CD4-positive, alpha-beta T cell treated with Interleukin-1 beta for 1 hour (primary cell): Measurements from ENCODE around the gene DCN.

ENCODE experiments used
- DNase-seq, 2 donors: peaks; one replicate each; pipeline ENCODE4 v3.0.0-alpha.2; 2020 to 2022

Gene DCN

DNA sequence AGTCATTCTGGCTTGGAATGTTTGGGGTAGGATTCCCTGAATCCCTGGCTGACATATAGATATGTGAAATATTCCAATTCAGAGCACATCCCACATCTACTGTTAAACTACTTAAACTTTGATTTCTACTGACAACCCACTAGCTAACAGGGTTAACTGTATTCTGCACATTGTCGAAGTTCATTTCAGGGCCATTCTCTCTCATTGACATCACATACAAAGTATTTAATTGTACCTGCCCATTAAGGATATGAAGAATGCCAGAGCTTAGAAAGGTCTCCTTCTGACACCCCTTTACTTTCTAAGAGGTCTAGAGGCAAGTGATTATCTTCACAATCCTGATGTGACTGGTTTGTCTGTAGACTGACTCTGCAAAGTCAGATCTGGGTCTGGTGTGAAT lies 2.8 kb upstream of the DCN start:
- no peak for DNase-seq

DNA sequence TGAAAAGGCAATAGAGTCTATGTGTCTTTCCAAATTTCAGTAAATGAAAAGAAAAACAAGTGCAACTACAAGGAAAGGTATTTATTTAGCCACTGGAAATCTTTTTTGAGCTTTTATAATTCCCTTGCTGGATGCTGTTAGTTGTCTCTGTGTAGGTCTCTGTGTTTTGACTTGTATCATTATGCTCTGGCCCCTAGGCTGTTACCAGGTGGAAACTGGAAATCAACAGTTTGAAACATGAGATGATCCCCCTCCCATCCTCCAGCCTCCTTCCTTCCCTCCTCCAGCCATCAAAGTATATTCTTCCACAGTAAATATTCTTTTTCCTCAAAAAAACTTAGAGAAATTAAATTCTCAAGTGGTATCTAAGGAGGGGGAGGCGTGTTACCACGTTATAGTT lies 934 bp upstream of the DCN start:
- no peak for DNase-seq

DNA sequence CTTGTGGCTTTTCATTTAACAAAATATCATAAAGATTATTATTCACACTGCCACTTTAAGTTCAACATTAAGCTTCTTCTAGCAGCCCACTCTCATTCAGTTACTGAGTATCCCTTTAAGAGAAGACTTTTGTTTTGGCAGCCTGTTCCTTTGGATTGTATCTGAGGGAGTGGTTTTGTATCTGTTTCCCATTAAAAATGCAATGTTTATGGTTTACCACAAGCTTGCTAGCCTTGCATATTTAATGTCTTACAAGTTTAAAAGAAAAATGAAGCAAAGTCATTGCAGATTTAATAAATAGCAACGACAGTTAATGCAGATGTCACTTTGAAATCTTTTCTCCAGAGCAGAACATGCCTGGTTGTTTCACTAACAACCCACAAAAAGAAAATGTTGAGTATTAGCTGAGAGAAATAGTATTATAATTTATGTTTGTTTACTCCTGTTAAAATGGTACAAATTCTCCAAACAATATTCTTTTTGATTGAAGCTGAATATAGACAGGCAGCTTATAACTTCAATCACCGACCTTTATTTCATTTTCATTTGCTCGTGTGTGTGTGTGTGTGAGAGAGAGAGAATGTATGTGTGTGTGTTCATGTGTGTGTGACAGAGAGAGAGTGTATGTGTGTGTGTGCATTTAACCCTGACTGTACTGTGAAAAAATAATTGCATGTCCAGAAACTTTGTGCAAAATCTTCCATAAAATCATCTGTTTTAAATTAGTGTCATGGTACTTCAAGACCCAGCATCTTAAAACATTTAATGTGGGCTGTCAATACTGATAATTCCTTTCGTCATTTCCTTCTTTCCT lies 1.8 kb downstream of the DCN start:
- no peak for DNase-seq

DNA sequence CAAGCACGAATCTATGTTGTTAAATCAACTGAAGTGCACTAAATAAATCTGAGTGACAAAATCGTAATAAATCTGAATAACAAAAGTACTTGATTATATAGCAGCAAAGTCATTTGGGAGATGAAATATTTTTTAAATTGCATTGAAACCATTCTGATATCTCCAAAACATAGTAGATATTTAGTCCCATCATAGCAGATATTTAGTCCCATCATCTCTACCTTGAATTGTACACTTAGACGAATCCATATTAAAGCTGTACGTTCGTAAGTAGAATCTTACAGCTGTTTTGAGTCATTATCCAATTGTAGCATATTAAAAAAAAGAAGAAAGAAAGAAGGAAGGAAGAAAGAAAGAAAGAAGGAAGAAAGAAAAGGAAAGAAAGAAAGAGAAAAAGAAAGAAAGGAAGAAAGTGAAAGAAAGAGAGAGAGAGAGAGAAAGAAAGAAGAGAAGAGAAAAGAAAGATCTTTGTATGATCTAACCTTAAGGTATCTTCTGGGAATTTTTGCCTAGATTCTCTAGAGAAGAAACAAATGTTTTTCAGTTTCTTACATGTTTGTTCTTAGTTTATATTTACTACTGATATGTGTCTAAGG lies 2.6 kb downstream of the DCN start:
- DNase-seq = no peak

DNA sequence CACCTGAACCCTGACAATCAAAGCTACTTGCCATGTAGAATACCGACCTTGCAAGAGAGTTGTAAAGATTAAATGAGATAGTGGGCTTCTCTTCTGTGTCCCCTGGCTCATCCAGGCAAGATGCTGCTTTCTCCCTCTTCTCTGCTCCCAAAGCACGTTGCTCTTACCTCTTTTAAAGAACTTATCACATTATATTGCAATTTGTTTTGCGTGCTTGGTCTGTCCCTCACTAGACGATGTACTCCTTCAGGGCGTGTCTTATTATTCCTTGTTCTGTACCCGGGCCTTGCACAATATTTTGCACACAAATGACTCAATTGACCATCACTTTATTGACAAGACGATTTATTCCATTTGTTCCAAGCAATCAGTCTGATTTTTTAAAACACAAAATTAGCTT lies 3.3 kb downstream of the DCN start:
- no peak for DNase-seq

DNA sequence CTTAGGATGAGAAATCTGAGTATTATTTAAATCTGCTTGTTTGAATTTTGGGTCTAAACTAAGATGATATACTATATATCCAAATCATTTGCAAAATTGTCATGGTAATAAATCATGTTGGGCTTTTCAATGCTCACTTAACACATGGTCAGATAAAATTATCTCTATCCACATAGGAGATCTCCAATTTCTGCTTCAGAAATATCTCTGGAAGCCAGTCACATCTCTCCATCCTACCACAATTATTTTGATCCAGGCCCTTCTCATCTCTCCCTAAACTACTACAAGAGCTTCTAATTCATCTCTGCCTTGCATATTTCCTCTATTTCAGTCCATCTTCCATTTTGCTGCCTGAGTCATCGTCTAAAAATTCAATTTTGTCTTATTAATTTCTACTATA lies 3.8 kb downstream of the DCN start:
- DNase-seq = no peak

DNA sequence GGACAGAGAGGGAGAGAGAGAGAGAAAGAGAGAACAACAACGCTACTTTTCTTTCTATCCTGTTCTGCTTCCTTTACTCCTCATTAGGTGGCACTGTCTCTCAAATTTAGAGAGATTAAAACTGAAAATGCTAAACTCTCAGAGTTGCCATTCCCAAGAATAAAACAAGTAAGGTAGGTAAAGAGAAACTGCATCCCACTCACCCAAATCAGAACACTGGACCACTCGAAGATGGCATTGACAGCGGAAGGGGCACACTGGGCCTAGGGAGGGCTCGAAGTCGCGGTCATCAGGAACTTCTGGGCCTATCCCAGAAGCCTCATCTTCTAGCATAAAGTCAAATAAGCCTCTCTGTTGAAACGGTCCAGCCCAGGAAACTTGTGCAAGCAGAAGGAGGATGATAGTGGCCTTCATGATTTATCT lies 4.5 kb downstream of the DCN start:
- DNase-seq = no peak

DNA sequence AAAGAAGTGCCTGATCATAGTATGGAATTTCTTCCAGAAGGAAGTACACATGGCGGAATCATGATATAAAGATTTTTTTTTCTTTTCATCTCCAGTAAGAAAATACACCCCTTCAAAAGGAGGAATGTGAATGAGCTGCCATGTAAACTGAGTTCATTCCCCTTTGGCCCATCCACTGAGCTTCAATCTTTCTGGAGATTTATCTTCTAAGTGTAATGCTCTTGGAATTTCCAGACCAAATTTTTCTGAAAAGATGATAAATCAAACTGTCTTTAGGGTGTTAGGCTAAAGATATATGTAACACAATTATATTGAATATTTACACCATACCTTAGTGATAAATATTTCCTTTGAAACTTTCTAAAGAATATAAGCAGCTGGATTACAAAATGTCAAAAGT lies 5.2 kb downstream of the DCN start:
- DNase-seq = no peak

DNA sequence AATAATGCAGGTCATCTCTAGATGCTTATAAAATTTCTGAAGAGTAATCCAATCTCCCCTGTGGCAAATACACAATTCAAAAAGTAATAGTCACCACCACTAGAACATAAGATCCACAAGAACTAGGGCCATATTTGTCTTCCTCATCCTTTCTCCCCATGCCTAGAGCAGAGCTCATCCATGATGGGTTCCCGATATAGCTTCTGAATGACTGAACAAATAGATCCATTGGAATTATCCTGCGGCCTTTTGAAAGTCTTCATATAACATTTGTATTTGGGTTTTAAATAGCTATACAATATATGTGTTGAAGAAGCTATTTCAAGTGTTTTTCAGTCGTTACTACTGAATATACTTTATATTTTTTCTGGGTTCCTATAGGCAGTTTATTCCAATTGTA lies 5.7 kb downstream of the DCN start:
- no peak for DNase-seq

DNA sequence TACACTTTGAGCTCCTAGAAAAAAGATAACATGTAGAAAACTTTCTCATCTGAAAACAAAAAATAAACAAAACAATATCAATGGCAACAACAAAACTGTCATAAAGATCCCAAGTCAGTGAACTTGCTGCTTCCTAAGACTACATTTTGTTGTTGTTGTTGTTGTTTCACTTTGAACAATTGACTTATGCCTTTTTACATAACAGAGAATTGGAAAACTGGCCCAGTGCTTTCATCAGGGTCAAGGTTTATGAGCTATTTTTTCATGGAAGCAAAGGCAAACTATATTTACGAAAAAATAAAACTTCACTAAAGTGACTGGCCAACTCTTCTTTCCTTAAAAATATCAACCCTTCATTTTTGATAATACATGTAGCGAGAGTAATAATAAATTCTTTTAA lies 6.3 kb downstream of the DCN start:
- DNase-seq = no peak

DNA sequence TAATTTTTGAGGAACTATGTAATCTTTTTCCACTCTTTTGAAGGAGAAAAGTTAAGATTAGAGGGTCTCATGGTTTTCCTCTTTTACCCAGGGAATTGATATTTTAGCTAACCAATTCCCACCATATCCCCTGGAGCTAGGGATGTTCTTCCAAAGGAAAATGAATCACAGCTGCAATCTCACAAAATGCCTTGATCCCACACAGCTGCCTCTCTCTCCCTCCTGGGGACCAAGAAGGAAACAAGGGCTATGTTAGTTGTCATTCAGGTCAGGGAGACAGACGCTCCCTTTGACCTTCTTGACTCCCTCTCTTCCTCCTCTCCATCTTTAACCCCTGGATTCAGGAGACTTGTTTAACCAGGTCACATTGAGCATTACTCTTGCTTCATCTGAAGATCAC lies 9.5 kb downstream of the DCN start:
- DNase-seq = no peak

DNA sequence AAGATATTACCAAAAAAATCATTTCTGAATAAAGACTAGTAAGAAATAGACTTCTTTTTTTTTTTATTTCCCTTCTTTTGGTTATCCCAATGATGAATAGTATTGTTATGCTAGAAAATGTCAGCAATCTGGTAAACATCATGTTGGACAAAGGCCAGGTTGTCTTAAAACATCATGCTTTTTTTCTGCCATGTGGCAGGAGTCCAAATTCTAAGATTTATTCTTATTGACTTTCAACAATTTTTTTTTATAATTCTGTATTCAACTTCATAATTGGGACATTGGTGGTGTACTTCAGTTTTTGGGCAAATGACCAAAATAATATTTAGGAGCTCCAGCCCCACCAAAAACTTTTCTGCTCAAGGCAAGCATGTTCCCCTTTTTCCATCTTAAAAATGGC lies 10.5 kb downstream of the DCN start:
- DNase-seq = no peak

DNA sequence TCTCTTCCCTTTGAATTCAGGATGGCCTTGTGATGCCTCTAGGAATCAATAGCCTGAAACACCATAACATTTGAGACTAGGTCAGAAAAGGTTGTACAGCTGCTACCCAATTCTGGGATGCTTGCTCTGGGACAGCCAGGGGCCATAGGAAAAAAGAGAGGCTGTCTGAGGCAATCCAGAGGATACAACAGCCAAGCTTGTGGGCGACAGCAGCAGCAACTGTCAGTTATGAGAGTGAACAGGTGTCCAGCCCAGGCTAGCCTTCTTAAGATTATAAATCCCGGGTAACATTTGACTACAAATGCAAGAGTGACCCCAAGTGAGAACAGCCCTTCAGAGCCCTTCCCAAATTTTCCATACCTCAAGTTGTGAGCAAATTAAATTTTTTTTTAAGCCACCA lies 11.1 kb downstream of the DCN start:
- DNase-seq = no peak

DNA sequence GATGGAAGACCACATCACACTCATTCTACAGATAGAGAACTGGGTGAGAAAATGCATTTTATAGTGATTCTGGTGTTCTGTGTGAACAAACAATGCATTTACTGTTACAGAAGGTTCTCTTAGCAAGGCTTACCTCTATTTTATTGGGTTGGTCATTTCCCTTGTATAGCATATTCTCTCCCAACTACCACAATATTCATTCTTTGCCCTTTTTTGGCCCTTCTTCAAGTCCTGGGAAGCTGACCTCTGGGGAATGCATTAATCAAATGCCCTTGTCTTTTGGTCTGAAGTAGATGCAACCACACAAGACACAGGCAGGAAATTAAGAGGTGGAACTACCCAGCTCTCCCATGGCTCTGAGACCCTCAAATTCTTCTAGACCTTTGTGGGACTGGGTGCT lies 19.5 kb downstream of the DCN start:
- no peak for DNase-seq

DNA sequence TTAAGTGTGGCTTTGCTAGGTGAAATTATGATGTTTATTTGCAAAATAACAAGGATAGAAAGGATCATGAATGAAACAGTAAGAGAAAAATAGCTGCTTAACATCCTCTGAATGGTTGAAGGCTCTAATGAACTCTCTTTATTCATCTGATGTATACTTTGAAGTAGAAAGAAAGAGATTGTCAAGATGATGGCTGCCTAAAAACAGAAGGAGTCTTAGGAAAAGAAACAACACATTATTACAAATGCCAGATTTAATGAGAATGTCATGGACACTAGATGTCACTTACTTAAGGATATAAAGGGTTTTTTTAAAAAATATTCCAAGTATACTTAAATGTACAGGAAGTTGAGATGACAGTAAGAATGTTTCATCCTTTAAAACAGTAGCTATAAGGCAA lies 21.6 kb downstream of the DCN start:
- DNase-seq = no peak

DNA sequence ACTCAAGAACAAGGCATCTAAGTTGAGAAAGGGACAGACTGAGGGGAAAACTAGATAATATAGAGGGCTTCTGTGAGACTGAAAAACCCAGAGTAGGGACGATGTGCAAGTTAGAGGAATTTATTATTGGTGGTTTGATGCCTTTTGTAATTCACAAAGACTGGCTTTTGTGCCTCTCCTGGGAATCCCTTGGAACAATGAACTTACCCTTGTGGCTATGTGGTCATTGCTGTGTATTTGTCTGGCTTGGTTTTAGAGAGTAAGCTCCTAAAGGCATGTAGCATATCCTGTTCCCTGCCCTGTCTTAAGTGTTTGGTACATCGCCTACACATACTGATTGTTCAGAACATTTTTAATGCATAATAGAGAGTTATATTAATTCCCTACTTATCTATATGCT lies 26.6 kb downstream of the DCN start:
- DNase-seq = no peak

DNA sequence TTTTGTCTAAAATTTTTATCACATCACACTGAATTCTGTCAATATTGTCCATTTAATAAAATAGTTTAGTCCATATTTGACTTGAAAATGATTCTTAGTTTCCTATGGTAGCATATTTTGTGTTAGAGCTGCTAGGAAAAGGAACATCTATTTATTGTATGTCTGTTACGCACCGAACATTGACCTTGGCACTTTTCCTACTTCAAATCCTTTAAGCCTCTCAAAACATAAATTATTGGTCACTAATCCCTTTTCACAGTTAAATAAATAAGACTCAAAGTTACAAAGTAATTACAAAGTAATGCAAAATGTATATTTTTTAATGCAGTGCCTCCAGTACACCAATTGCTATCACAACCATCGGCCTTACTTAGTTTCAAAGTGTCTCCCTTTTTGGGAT lies 28.5 kb downstream of the DCN start:
- no peak for DNase-seq

DNA sequence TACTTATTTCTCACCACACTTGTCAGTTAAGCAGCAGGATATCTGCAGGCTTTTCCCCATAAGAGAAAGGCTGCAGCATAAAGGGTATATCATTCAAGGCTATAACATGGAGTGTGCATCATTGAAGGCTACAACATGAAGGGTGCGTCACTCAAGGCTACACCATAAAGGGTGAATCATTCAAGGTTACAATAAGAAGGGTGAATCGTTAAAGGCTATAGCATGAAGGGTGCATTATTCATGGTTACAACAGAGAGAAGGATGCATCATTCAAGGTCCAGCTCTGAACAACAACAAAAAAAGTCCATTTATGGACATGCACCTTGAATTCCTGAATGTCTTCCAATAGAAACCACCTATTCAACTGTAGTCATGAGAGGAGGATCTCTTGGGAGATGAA lies 38.6 kb downstream of the DCN start:
- DNase-seq = no peak

DNA sequence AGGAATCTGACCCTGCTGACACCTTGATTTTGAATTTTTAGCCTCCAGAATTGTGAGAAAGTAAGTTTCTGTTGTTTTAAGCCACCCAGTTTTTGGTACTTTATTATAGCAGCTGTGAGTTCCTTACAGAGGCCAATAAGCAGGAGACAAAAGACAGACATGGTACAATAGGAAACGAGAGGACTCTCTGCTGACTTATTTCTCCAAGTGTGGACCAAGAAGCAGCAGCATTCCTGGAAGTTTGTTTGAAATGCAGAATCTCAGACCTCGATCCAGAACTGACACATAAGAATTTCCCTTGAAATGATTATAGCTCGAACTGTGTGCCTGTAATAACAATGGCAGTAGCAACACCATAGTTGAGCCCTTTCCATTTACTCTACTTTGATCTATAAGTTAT lies 39.4 kb downstream of the DCN start:
- DNase-seq = no peak

DNA sequence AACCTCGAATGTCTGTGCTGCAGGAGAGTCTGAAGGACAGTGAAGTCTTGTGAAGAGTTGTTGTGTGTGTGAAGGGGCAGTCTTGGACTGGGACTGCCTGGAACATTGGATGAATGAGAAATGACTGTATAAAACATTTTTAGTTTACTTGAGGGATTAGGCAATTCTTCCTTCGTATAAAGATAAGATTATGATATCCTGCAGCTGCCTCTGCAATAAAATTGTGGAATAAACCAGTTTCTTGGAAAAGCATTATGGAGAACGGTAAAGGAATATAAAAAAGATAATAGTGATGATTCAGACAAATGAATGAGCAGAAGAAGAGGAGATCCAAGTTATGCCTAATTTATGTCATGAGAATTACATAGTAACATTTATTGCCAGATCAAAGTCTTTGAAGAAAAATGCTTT lies 40.4 kb downstream of the DCN start:
- DNase-seq = no peak

DNA sequence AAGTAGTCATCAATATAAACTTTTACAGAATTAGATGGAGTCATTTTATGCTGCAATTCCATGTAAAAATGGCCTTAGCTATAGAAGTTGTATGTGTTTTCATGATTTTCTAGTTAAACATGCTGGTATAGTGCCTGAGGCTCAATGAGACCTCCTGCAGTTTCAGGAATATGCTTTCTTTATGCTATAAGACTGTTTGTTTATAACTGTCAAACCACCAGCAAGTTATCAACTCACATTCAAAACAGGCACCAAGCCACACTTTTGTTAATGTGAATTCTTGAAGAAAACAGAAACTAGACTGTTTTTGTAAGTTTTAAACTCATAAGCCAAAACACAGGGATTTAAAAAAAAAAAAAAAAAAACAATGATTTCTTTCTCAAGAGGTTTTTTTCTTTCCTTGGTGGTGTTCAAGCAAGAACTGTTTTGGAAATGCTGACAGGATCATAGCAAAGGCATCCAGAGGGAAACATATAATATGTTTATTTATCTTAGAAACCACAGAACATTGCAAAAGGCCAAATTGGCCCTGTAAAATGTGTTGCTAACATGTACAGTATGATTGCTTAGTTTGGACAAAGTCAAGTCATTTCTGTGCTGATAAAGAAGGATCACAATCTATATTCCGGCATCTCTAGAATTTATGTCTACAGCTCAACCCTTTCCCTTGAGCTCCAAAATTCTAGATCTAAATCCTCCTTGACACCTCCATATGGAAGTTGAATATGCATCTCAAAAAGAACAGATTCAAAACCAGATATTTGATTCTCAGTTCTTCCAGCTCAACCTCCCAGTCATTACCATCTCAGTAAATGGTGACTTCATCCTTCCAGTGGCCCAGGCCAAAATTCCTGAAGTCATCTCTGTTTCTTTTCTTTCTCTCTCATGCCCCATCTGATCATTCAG lies 42.3 kb downstream of the DCN start:
- no peak for DNase-seq

DNA sequence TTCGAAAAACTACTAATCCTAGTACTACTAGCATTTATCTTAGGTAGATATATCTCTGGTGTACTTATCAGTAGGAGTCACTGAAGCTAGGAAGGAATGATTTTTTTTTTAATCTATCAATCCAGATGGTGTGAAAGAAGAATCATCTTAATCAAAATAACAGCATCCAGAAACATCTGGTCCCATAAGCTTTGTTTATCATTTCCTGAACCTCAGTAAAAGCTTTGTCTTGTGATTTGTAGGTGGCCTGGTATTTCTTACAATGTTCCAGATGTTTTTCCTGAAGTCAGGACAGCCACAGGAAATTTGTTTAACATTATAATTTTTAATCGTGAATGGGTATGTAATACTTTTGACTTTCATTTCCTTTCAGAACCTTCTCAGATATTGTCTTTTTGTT lies 43.3 kb downstream of the DCN start:
- DNase-seq = no peak

DNA sequence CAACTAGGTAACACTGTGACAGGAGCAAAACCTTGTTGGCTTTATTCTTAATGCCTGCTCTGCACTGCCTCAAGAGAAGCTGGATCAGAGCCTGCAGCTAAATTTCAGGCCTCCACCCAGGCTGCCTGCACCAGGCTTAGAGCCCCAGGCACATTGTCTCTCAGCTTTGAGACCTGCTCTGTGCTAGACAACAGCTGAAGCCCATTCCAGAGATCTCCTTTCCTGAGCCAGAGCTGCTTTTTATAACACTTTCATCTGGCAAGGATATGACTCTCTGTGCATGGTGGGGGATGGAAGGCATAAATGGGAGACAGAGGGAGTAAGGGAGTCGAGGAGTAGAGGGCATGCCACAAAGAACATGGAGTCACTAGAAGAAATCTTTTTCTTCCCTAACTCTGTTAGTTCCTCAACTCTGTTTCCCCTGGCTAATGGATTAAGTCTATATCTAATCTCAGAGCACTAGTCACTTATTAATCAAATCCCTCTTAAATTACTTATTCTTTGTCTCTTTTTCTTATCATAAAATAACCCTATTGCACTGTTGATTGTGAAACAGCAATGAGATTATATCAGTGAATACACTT lies 44.2 kb downstream of the DCN start:
- no peak for DNase-seq

DNA sequence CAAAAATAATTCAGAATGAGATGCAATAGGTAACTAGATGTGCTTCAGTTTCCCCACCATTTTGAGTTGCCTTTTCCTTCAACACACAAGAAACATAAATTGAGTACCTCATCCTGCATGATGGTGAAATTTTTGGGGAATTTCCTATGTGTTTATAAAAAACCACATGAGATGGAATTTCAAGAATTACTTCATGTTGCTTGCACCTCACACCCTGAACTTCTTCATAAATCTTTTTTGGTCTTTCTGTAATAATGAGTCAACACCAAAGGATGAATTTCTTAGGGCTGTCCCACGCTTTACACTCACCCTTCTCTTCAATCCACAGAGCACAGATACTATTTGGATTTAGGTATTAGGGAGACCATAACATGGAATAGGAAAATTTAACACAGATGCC lies 48.7 kb downstream of the DCN start:
- no peak for DNase-seq
